GM12878 (cell line): ENCODE data around the gene GRIN2A. TPM values are rescaled to one million over a fixed set of nuclear protein-coding genes. Genes with fewer than 3 reads are reported as not detected.

Experiments
- ATF2 ChIP-seq: IDR thresholded peaks from 2 replicates; pipeline ENCODE4 v1.6.1; 2012; ENCODE audit warnings: low read length, inconsistent platforms
- ATF7 ChIP-seq: fragments of 450-650 bp; IDR thresholded peaks from 2 replicates; pipeline ENCODE4 v1.6.1; 2016; ENCODE audit warnings: low read depth, mild to moderate bottlenecking
- BHLHE40 ChIP-seq, 2 experiments: fragments of 450-650 bp in 1 of 2; IDR thresholded peaks; 2 replicates each; pipeline ENCODE4 v1.6.1; 2011 to 2017; ENCODE audit warnings: low read depth in 2 of 2, borderline replicate concordance in 1 of 2, improper control_type of control experiment in 1 of 2, low read length in 1 of 2, mild to moderate bottlenecking in 1 of 2
- DPF2 ChIP-seq: fragments of 450-650 bp; IDR thresholded peaks from 2 replicates; pipeline ENCODE4 v1.6.1; 2017; ENCODE audit warnings: mild to moderate bottlenecking
- EGR1 ChIP-seq, 2 experiments: IDR thresholded peaks; 1 replicate in 1 of 2; 2 replicates in 1 of 2; pipeline ENCODE4 v1.6.1; 2011 to 2012; ENCODE audit warnings: low read depth in 2 of 2, low read length in 2 of 2, borderline replicate concordance in 1 of 2, mild to moderate bottlenecking in 1 of 2, moderate library complexity in 1 of 2
- EP300 ChIP-seq, 2 experiments: fragments of 150-350 bp in 1 of 2; IDR thresholded peaks; 2 replicates each; pipeline ENCODE4 v1.6.1; 2011 to 2012; ENCODE audit warnings: low read depth in 2 of 2, low read length in 2 of 2, borderline replicate concordance in 1 of 2, improper control_type of control experiment in 1 of 2, inconsistent platforms in 1 of 2; ENCODE audit not compliant: control insufficient read depth in 1 of 2
- ESRRA ChIP-seq: IDR thresholded peaks from 2 replicates; pipeline ENCODE4 v1.6.1; 2012; ENCODE audit warnings: mild to moderate bottlenecking, low read length, improper control_type of control experiment
- IKZF1 ChIP-seq: fragments of 450-650 bp; conservative IDR thresholded peaks from 2 replicates; pipeline ENCODE4 v1.6.1; 2017; ENCODE audit warnings: antibody characterized with exemption, mild to moderate bottlenecking
- JUNB ChIP-seq: IDR thresholded peaks from 2 replicates; pipeline ENCODE4 v1.6.1; 2016; ENCODE audit warnings: antibody characterized with exemption, mild to moderate bottlenecking
- KDM1A ChIP-seq: fragments of 200-600 bp; sonication (generic); IDR thresholded peaks from 2 replicates; pipeline ENCODE4 v1.6.1; 2016; ENCODE audit warnings: borderline replicate concordance
- MTA2 ChIP-seq: fragments of 450-650 bp; IDR thresholded peaks from 2 replicates; pipeline ENCODE4 v1.6.1; 2016; ENCODE audit warnings: low read depth, mild to moderate bottlenecking, moderate library complexity
- NBN ChIP-seq: fragments of 450-650 bp; IDR thresholded peaks from 2 replicates; pipeline ENCODE4 v1.6.1; 2016
- NFIC ChIP-seq: IDR thresholded peaks from 2 replicates; pipeline ENCODE4 v1.6.1; 2012; ENCODE audit warnings: low read depth, mild to moderate bottlenecking, inconsistent platforms, low read length, moderate library complexity
- POU2F2 ChIP-seq: IDR thresholded peaks from 3 replicates; pipeline ENCODE4 v1.6.1; 2011; ENCODE audit warnings: low read depth, mild to moderate bottlenecking, low read length, borderline replicate concordance
- SPI1 ChIP-seq: IDR thresholded peaks from 2 replicates; pipeline ENCODE4 v1.6.1; 2011; ENCODE audit warnings: low read depth, mild to moderate bottlenecking, low read length, moderate library complexity, borderline replicate concordance; ENCODE audit not compliant: insufficient read depth
- SREBF2 ChIP-seq: IDR thresholded peaks from 2 replicates; pipeline ENCODE4 v1.6.1; 2012; ENCODE audit warnings: mild to moderate bottlenecking, low read length
- SRF ChIP-seq, 2 experiments: IDR thresholded peaks; 2 replicates each; pipeline ENCODE4 v1.6.1; 2011; ENCODE audit warnings: low read depth in 2 of 2, low read length in 2 of 2, mild to moderate bottlenecking in 1 of 2, moderate library complexity in 1 of 2
- polyA plus RNA-seq, 11 experiments: library from polyadenylated mRNA; depleted of rRNA in 4 of 11; unstranded in 6 of 11; stranded (reverse) in 5 of 11; fragments of >200 nt; fragmentation: Nextera tagmentation in 4 of 11; fragmentation: Illumina TruSeq in 1 of 11; extraction: Ambion mirVana in 4 of 11; extraction: Trizol in 1 of 11; gene quantifications; 1 replicate in 1 of 11; 2 replicates in 10 of 11; pipeline versions ENCODE4 v1.2.1 to v1.2.3, GENCODE V29; 2011 to 2016; ENCODE audit warnings: inconsistent platforms in 2 of 11, missing spikeins in 2 of 11, low read depth in 1 of 11
- total RNA-seq, 4 experiments: library from RNA; depleted of rRNA in 3 of 4; stranded (reverse); fragments of >200 nt in 3 of 4; fragmentation: Illumina TruSeq in 1 of 4; extraction: Trizol in 1 of 4; gene quantifications; 2 replicates each; pipeline versions ENCODE4 v1.2.1 to v1.2.3, GENCODE V29; 2013 to 2021
- TF ChIP-seq, protein P1 (sequence below): fragments of 450-650 bp; IDR thresholded peaks from 2 replicates; pipeline ENCODE4 v1.6.1; 2016; ENCODE audit warnings: mild to moderate bottlenecking

Gene GRIN2A
- total and polyA plus RNA-seq, 10 of the 15 experiments (the other 5 are each of a cell fraction or from before 2014, with no cell fraction given), result 2.4 to 13.3 (median 7.3) TPM

GRCh38 chr16:9929313-9929712 lies 252.9 kb downstream of the GRIN2A start (continued):
- TF ChIP-seq KDM1A (no peak), SPI1 (peak; percentile 99), SRF (IDR thresholded peaks at IDR 0.05; ENCODE audit: low read depth in 2 of 2, low read length in 2 of 2) (0 out of 4 replicates have a peak, but pooled peaks of 1 of the 2 experiments have one; percentile 26), POU2F2 (peak; percentile 79; the same call in 1 of the 3 replicates), NFIC (peak; percentile 46; the same call in 1 of the 2 replicates), DPF2 (peak; percentile 93), NBN (0 out of 2 replicates have a peak, but pooled peaks have one; percentile 38), ATF7 (peak; percentile 77), MTA2 (peak; percentile 94), ESRRA (no peak), ATF2 (peak; percentile 28; the same call in 1 of the 2 replicates), SREBF2 (no peak), EGR1 (IDR thresholded peaks at IDR 0.05; ENCODE audit: borderline replicate concordance in 1 of 2, low read depth in 2 of 2, low read length in 2 of 2) (no peak), JUNB (peak; percentile 31; the same call in 1 of the 2 replicates), BHLHE40 (IDR thresholded peaks at IDR 0.05; ENCODE audit: borderline replicate concordance in 1 of 2, low read depth in 2 of 2, low read length in 1 of 2) (peak in 1 of 2 experiments; percentile 27; a peak in 1 of 4 replicates), IKZF1 (peak; percentile 64; the same call in 1 of the 2 replicates), EP300 (IDR thresholded peaks at IDR 0.05; ENCODE audit: borderline replicate concordance in 1 of 2, control insufficient read depth in 1 of 2, low read depth in 2 of 2, low read length in 2 of 2) (peak; percentile 33 to 80; a peak in 2 of 4 replicates)
- TF ChIP-seq, protein P1, sequence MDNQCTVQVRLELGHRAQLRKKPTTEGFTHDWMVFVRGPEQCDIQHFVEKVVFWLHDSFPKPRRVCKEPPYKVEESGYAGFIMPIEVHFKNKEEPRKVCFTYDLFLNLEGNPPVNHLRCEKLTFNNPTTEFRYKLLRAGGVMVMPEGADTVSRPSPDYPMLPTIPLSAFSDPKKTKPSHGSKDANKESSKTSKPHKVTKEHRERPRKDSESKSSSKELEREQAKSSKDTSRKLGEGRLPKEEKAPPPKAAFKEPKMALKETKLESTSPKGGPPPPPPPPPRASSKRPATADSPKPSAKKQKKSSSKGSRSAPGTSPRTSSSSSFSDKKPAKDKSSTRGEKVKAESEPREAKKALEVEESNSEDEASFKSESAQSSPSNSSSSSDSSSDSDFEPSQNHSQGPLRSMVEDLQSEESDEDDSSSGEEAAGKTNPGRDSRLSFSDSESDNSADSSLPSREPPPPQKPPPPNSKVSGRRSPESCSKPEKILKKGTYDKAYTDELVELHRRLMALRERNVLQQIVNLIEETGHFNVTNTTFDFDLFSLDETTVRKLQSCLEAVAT, result 0 out of 2 replicates have a peak, but pooled peaks have one; percentile 27
